Measurements from ENCODE around the gene DHX16.

The DHX16 gene

GRCh38 chr6:30644769-30645168, 28.0 kb downstream of the DHX16 start:
- no peak for TF ChIP-seq CTCF (IDR thresholded peaks at IDR 0.05; ENCODE audit: low read depth, low read length)
- no peak overlapping the region for H3K4me3 ChIP-seq (replicated peaks in 1 of 2; ENCODE audit: low read depth in 2 of 2, low read length in 2 of 2)
- DNase-seq (ENCODE audit: low read depth in 2 of 2), result no peak

DNA sequence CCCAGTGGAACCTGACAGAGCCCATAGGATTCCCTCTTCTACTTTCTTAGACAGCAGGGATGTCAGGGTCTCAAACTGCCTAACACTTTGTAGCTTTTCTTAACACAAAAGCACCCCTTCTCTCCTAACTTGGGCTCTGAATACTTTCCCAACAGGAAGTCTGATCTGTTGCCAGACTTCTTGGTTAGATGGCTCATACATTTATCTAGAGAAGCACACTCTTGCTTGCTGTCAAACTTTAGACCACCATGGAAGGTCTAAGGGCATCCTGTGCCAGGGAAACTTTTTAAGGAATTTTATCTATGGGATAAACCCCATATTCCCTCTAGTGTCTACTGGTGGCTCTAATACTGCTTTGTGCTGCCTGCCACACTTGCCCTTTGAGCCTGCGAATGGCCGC, 29.1 kb downstream of the DHX16 start:
- TF ChIP-seq CTCF (IDR thresholded peaks at IDR 0.05; ENCODE audit: low read depth, low read length), result no peak

DNA sequence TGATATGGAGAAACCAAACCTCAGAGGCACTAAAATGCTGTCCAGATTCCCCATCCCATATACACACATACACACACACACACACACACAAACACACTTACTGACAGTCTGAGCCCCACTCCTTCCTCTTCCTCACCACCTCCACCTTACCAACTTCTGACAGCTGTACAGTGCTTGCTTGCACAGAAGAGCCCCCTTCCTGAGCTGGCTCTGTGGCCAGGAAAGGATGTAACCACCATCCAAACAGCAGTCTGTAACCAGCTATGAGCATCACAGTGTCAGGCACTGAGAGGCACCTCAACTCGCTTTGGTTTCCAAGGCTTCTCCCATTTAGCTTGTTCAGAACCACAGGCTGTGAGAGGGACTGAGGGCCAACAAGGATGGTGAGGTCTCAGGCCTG, 31.8 kb downstream of the DHX16 start:
- TF ChIP-seq CTCF (IDR thresholded peaks at IDR 0.05; ENCODE audit: low read depth, low read length), result no peak
- no peak overlapping the region for H3K4me3 ChIP-seq (replicated peaks in 1 of 2; ENCODE audit: low read depth in 2 of 2, low read length in 2 of 2)
- no peak for DNase-seq (ENCODE audit: low read depth in 2 of 2)

More for the DNA sequence above, 29.1 kb downstream of the DHX16 start:
- DNase-seq (ENCODE audit: low read depth in 2 of 2), result peak in 1 of 2 donors; percentile 47
- H3K4me3 ChIP-seq (replicated peaks in 1 of 2; ENCODE audit: low read depth in 2 of 2, low read length in 2 of 2), result no peak overlapping the region

GRCh38 chr6:30640481-30640880, 32.3 kb downstream of the DHX16 start:
- H3K4me3 ChIP-seq (replicated peaks in 1 of 2; ENCODE audit: low read depth in 2 of 2, low read length in 2 of 2), result no peak overlapping the region
- TF ChIP-seq CTCF (IDR thresholded peaks at IDR 0.05; ENCODE audit: low read depth, low read length), result no peak
- no peak for DNase-seq (ENCODE audit: low read depth in 2 of 2)

DNA sequence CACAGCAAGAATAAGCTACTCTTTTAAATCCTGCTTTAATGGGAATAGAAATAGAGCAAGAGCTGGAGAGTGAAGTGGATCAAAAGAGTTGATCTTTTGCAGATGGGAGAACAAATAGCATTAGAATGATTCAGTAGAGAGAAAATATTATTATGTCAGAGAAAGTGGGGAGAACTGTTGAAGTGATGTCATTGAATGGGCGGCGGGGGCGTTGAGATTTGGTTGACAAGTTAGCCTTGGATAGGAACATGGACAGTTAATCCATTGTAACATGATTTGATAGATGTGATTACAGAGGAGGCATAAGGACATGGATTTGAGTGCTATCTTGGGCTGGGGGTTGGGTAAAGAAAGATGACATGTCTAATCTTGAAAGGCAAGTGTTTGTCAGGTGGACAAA, 37.0 kb downstream of the DHX16 start:
- TF ChIP-seq CTCF (IDR thresholded peaks at IDR 0.05; ENCODE audit: low read depth, low read length), result no peak
- no peak overlapping the region for H3K4me3 ChIP-seq (replicated peaks in 1 of 2; ENCODE audit: low read depth in 2 of 2, low read length in 2 of 2)
- no peak for DNase-seq (ENCODE audit: low read depth in 2 of 2)

- TF ChIP-seq CTCF (IDR thresholded peaks at IDR 0.05; ENCODE audit: low read depth, low read length), result peak; percentile 46
- peak within 1 kb of the TSS; percentile 69 to 79 for H3K4me3 ChIP-seq (replicated peaks in 1 of 2; ENCODE audit: low read depth in 2 of 2, low read length in 2 of 2)
- DNase-seq (ENCODE audit: low read depth in 2 of 2), result peak; percentile 75 to 79
Observed at GRCh38 chr6:30626484-30627366, 46.1 kb downstream of the DHX16 start, which contains the start of gene ATAT1. ATAT1 (plus strand) TSS chr6:30626874.

Measured in cardiac fibroblast (primary cell).